ENCODE measurements around the gene KRTAP20-4. TPM values are rescaled to one million over a fixed set of nuclear protein-coding genes. Genes with fewer than 3 reads are reported as not detected.

The KRTAP20-4 gene
- total and polyA plus RNA-seq, 10 of the 15 experiments (the other 5 are each of a cell fraction or from before 2014, with no cell fraction given) = not detected

DNA sequence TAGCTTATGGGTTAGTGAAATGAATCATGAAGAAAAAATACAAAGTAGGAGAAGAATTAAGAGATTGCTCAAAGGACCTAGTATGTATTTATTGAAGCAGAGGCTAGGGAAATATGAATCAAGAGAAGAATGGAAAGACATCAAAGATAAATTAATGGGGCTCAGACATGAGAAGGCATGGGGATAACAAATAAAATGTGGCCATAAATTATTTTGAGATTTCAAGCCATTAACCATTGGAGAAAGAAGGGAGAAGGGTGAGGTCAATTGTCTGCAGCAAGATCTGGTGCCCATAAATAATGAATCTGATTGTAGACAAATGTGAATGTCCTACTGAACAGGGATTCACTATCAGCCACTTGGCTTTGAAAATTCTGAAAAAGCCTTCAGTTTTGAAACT is 32.5 kb downstream of the KRTAP20-4 start:
- DNase-seq (ENCODE audit: low read depth, low spot score) (no peak), FAIRE-seq (no peak), ATAC-seq (no peak)
- RAD21 ChIA-PET (ENCODE audit: unreplicated experiment) = no interaction called here
- Histone ChIP-seq H3K27me3 (replicated peaks in 1 of 2; ENCODE audit: control insufficient read depth in 2 of 2, insufficient read depth in 2 of 2, low read length in 1 of 2) (no peaks in the 10 kb centered on the region), H2AFZ (ENCODE audit: control insufficient read depth, low read depth, low read length) (no peak overlapping the region), H3K9ac (ENCODE audit: control insufficient read depth, insufficient read depth, low read length) (no peak overlapping the region), H3K4me1 (ENCODE audit: control insufficient read depth, insufficient read depth, low read length) (no peaks in the 10 kb centered on the region), H3K36me3 (ENCODE audit: control insufficient read depth in 2 of 2, insufficient read depth in 2 of 2, low read length in 1 of 2) (no peaks in the 10 kb centered on the region), H3K27ac (ENCODE audit: control insufficient read depth, insufficient read depth) (no peak overlapping the region), H3K79me2 (ENCODE audit: control insufficient read depth, insufficient read depth, low read length) (no peaks in the 10 kb centered on the region), H3K9me3 (replicated peaks; ENCODE audit: control insufficient read depth, insufficient read depth, low read length) (no peaks in the 10 kb centered on the region), H4K20me1 (ENCODE audit: control insufficient read depth, insufficient read depth) (no peaks in the 10 kb centered on the region), H3K4me2 (ENCODE audit: control insufficient read depth, insufficient read depth) (no peak overlapping the region), H3K4me3 (no peak overlapping the region)
- POLR2A ChIA-PET = no interaction called here
- TF ChIP-seq FOXM1 (IDR thresholded peaks at IDR 0.05; ENCODE audit: low read depth, low read length) (no peak), PAX5 (IDR thresholded peaks at IDR 0.05; ENCODE audit: borderline replicate concordance, low read depth, low read length) (no peak), FOXK2 (IDR thresholded peaks at IDR 0.05) (no peak)
- no TSS peak for BruUV-seq (replicated peaks)
- CTCF ChIA-PET = no interaction called here
- intact Hi-C loops (cut with micrococcal nuclease; ENCODE audit: unreplicated experiment) (no loop called here), in situ Hi-C loops (cut with MboI) (no loop called here)
- SMC1A ChIA-PET (ENCODE audit: uncharacterized antibody, unreplicated experiment) = no interaction called here

DNA sequence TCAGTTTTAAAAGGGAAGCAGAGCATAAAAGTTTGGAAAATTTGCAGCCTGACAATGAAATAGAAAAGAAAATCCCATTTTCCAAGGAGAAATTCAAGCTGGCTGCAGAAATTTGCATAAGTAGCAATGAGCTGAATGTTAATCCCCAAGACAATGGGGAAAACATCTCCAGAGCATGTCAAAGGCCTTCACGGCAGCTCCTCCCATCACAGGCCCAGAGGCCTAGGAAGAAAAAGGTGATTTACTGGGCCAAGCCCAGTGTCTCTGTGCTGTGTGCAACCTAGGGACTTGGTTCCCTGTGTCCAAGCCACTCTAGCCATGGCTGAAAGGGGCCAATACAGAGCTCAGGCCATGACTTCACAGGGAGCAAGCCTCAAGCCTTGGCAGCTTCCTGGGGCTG is 48.3 kb downstream of the KRTAP20-4 start:
- FAIRE-seq = no peak
- H3K9ac ChIP-seq (ENCODE audit: control insufficient read depth, insufficient read depth, low read length) = no peak overlapping the region
- no peaks in the 10 kb centered on the region for H3K79me2 ChIP-seq (ENCODE audit: control insufficient read depth, insufficient read depth, low read length)
- H4K20me1 ChIP-seq (ENCODE audit: control insufficient read depth, insufficient read depth) = no peaks in the 10 kb centered on the region
- TF ChIP-seq ASH2L (IDR thresholded peaks at IDR 0.05; ENCODE audit: borderline replicate concordance, low read depth) (no peak), FOXK2 (IDR thresholded peaks at IDR 0.05) (no peak), RUNX3 (IDR thresholded peaks at IDR 0.05; ENCODE audit: low read length) (no peak), BMI1 (IDR thresholded peaks at IDR 0.05; ENCODE audit: borderline replicate concordance) (no peak)
- TF ChIP-seq, protein P1, sequence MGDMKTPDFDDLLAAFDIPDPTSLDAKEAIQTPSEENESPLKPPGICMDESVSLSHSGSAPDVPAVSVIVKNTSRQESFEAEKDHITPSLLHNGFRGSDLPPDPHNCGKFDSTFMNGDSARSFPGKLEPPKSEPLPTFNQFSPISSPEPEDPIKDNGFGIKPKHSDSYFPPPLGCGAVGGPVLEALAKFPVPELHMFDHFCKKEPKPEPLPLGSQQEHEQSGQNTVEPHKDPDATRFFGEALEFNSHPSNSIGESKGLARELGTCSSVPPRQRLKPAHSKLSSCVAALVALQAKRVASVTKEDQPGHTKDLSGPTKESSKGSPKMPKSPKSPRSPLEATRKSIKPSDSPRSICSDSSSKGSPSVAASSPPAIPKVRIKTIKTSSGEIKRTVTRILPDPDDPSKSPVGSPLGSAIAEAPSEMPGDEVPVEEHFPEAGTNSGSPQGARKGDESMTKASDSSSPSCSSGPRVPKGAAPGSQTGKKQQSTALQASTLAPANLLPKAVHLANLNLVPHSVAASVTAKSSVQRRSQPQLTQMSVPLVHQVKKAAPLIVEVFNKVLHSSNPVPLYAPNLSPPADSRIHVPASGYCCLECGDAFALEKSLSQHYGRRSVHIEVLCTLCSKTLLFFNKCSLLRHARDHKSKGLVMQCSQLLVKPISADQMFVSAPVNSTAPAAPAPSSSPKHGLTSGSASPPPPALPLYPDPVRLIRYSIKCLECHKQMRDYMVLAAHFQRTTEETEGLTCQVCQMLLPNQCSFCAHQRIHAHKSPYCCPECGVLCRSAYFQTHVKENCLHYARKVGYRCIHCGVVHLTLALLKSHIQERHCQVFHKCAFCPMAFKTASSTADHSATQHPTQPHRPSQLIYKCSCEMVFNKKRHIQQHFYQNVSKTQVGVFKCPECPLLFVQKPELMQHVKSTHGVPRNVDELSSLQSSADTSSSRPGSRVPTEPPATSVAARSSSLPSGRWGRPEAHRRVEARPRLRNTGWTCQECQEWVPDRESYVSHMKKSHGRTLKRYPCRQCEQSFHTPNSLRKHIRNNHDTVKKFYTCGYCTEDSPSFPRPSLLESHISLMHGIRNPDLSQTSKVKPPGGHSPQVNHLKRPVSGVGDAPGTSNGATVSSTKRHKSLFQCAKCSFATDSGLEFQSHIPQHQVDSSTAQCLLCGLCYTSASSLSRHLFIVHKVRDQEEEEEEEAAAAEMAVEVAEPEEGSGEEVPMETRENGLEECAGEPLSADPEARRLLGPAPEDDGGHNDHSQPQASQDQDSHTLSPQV (IDR thresholded peaks at IDR 0.05) = no peak
- TF ChIP-seq, protein P2, sequence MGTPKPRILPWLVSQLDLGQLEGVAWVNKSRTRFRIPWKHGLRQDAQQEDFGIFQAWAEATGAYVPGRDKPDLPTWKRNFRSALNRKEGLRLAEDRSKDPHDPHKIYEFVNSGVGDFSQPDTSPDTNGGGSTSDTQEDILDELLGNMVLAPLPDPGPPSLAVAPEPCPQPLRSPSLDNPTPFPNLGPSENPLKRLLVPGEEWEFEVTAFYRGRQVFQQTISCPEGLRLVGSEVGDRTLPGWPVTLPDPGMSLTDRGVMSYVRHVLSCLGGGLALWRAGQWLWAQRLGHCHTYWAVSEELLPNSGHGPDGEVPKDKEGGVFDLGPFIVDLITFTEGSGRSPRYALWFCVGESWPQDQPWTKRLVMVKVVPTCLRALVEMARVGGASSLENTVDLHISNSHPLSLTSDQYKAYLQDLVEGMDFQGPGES (IDR thresholded peaks at IDR 0.05) = no peak
- no peaks in the 10 kb centered on the region for H3K27me3 ChIP-seq (replicated peaks in 1 of 2; ENCODE audit: control insufficient read depth in 2 of 2, insufficient read depth in 2 of 2, low read length in 1 of 2)
- no peak overlapping the region for H2AFZ ChIP-seq (ENCODE audit: control insufficient read depth, low read depth, low read length)
- CTCF ChIA-PET = no interaction called here
- no TSS peak for BruUV-seq (replicated peaks)
- in situ Hi-C loops (cut with MboI) (no loop called here), intact Hi-C loops (cut with micrococcal nuclease; ENCODE audit: unreplicated experiment) (no loop called here)
- H3K9me3 ChIP-seq (replicated peaks; ENCODE audit: control insufficient read depth, insufficient read depth, low read length) = no peaks in the 10 kb centered on the region; the same call in 2 of the 3 replicates
- POLR2A ChIA-PET = no interaction called here
- SMC1A ChIA-PET (ENCODE audit: uncharacterized antibody, unreplicated experiment) = no interaction called here
- no peak overlapping the region for H3K27ac ChIP-seq (ENCODE audit: control insufficient read depth, insufficient read depth)
- 29% methylated on average over 1 of the region's 1 CpG for WGBS (ENCODE audit: insufficient coverage, insufficient replicate concordance, low lambda C conversion rate, missing lambda C conversion rate)
- no peaks in the 10 kb centered on the region for H3K4me1 ChIP-seq (ENCODE audit: control insufficient read depth, insufficient read depth, low read length)
- no peak for ATAC-seq
- no peak overlapping the region for H3K4me3 ChIP-seq
- DNase-seq (ENCODE audit: low read depth, low spot score) = no peak
- H3K36me3 ChIP-seq (ENCODE audit: control insufficient read depth in 2 of 2, insufficient read depth in 2 of 2, low read length in 1 of 2) = no peaks in the 10 kb centered on the region
- RAD21 ChIA-PET (ENCODE audit: unreplicated experiment) = no interaction called here
- no peak overlapping the region for H3K4me2 ChIP-seq (ENCODE audit: control insufficient read depth, insufficient read depth)
